Renal pelvis (tissue), 4 donors: ENCODE data around the gene COL23A1. TPM values are rescaled to one million over a fixed set of nuclear protein-coding genes. Genes with fewer than 3 reads are reported as not detected.
"Not testable (repeated sequence)": the region's sequence is repeated elsewhere in the genome, so short reads cannot be mapped to it uniquely, and the experiment has no call there.

ENCODE experiments used
- DNase-seq: peaks from one replicate; pipeline ENCODE4 v3.0.0-alpha.2; 2013
- polyA plus RNA-seq, 3 donors: library from polyadenylated mRNA; unstranded; fragments of 120-200 nt; gene quantifications; one replicate each; pipeline ENCODE4 v1.2.1, GENCODE V29; 2013; ENCODE audit not compliant: insufficient read length in 3 of 3

Gene COL23A1
- polyA plus RNA-seq, 3 donors, result 6.3 to 9.0 (median 7.1) TPM

- no peak for DNase-seq
Observed at GRCh38 chr5:178230879-178231538, 359.2 kb downstream of the COL23A1 start.

GRCh38 chr5:178229861-178230260, 360.3 kb downstream of the COL23A1 start:
- DNase-seq, result no peak

- DNase-seq, result not testable (repeated sequence)
Observed at GRCh38 chr5:178229111-178229510, 361.1 kb downstream of the COL23A1 start.

- no peak for DNase-seq
Observed at GRCh38 chr5:178228609-178229008, 361.6 kb downstream of the COL23A1 start.

GRCh38 chr5:178227929-178228328, 362.3 kb downstream of the COL23A1 start:
- no peak for DNase-seq

- DNase-seq, result no peak
Observed at GRCh38 chr5:178227138-178227659, 363.0 kb downstream of the COL23A1 start.

- no peak for DNase-seq
Observed at GRCh38 chr5:178225174-178225573, 365.0 kb downstream of the COL23A1 start.

- DNase-seq, result no peak
Observed at GRCh38 chr5:178224403-178224802, 365.8 kb downstream of the COL23A1 start.

- peak; percentile 46 for DNase-seq
Observed at GRCh38 chr5:178223828-178224335, 366.3 kb downstream of the COL23A1 start.

GRCh38 chr5:178223196-178223773, 366.9 kb downstream of the COL23A1 start:
- no peak for DNase-seq

GRCh38 chr5:178222292-178222691, 367.9 kb downstream of the COL23A1 start:
- no peak for DNase-seq

- no peak for DNase-seq
Observed at GRCh38 chr5:178221853-178222252, 368.3 kb downstream of the COL23A1 start.

- no peak for DNase-seq
Observed at GRCh38 chr5:178221282-178221681, 368.9 kb downstream of the COL23A1 start.

GRCh38 chr5:178218827-178219226, 371.4 kb downstream of the COL23A1 start:
- no peak for DNase-seq

GRCh38 chr5:178218237-178218776, 371.9 kb downstream of the COL23A1 start:
- DNase-seq, result no peak

GRCh38 chr5:178216779-178217178, 373.4 kb downstream of the COL23A1 start:
- no peak for DNase-seq

- DNase-seq, result no peak
Observed at GRCh38 chr5:178216088-178216534, 374.1 kb downstream of the COL23A1 start.

- DNase-seq, result no peak
Observed at GRCh38 chr5:178215280-178216002, 374.8 kb downstream of the COL23A1 start.

GRCh38 chr5:178214160-178214803, 375.9 kb downstream of the COL23A1 start:
- DNase-seq, result no peak

GRCh38 chr5:178213748-178214151, 376.4 kb downstream of the COL23A1 start:
- DNase-seq, result no peak

GRCh38 chr5:178213003-178213461, 377.2 kb downstream of the COL23A1 start:
- DNase-seq, result no peak
